ENCODE measurements around the gene ATG9B. TPM values are rescaled to one million over a fixed set of nuclear protein-coding genes. Genes with fewer than 3 reads are reported as not detected.

ATG9B gene
- total and polyA plus RNA-seq, 2 of the 13 experiments (the other 11 are each of a cell fraction or from before 2014, with no cell fraction given) = 0.24 TPM; not detected in 1

DNA sequence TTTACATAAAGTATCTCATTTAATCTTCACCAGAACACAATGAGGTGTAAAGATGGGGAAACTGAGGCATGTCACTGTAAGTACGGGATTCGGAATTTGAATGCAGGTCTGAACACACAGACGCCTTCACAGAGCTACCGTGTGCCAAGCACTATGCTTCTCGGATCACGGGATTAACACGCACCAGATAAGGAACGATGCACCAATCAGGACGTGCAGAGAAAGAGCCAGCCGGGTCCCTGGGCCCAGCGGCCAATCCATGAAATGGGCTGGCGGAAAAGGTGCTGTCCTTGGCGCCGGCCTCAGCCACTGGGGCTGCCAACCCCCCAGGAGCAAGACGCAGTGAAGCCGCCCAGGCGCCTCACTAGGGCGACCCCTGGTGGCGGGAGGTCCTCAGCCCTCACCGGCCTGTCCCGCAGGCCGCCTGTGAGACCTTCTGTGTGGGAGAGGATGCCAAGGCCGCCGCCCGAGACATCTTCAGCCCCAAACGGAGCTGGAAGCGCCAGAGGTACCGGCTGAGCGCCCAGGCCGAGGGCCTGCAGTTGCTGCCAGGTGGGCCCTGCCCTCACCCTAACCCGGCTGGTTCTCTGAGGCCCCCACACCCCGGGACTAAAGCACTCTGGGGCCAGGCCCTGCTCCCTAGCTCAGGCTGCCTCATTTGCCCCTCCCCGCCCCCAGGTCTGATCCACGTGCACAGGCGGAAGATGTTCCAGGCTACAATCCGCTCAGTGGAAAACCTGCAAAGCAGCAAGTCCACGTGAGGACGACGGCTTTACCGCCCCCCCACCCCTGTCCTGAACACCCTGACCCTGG is 15.6 kb downstream of the ATG9B start (continued):
- TF ChIP-seq, protein P1, sequence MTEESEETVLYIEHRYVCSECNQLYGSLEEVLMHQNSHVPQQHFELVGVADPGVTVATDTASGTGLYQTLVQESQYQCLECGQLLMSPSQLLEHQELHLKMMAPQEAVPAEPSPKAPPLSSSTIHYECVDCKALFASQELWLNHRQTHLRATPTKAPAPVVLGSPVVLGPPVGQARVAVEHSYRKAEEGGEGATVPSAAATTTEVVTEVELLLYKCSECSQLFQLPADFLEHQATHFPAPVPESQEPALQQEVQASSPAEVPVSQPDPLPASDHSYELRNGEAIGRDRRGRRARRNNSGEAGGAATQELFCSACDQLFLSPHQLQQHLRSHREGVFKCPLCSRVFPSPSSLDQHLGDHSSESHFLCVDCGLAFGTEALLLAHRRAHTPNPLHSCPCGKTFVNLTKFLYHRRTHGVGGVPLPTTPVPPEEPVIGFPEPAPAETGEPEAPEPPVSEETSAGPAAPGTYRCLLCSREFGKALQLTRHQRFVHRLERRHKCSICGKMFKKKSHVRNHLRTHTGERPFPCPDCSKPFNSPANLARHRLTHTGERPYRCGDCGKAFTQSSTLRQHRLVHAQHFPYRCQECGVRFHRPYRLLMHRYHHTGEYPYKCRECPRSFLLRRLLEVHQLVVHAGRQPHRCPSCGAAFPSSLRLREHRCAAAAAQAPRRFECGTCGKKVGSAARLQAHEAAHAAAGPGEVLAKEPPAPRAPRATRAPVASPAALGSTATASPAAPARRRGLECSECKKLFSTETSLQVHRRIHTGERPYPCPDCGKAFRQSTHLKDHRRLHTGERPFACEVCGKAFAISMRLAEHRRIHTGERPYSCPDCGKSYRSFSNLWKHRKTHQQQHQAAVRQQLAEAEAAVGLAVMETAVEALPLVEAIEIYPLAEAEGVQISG (CRISPR knock-in tag; IDR thresholded peaks at IDR 0.05) = peak; percentile 99
- TF ChIP-seq GABPB1 (CRISPR knock-in tag; IDR thresholded peaks at IDR 0.05) (peak; percentile 79), THRA (CRISPR knock-in tag; IDR thresholded peaks at IDR 0.05; ENCODE audit: borderline replicate concordance) (0 out of 2 replicates have a peak, but pooled peaks have one; percentile 44), ZBTB7A (CRISPR knock-in tag; IDR thresholded peaks at IDR 0.05) (0 out of 2 replicates have a peak, but pooled peaks have one; percentile 14), PITX1 (CRISPR knock-in tag; IDR thresholded peaks at IDR 0.05) (peak; percentile 34; the same call in 1 of the 2 replicates), KDM2A (CRISPR knock-in tag; IDR thresholded peaks at IDR 0.05; ENCODE audit: borderline replicate concordance, low read depth) (peak; percentile 88; the same call in 1 of the 2 replicates), MAFF (IDR thresholded peaks at IDR 0.05; ENCODE audit: low read depth, low read length) (no peak), NFYB (CRISPR knock-in tag; IDR thresholded peaks at IDR 0.05) (peak; percentile 57; the same call in 1 of the 2 replicates), MIER2 (CRISPR knock-in tag; IDR thresholded peaks at IDR 0.05) (peak; percentile 52; the same call in 1 of the 2 replicates), YEATS2 (CRISPR knock-in tag; IDR thresholded peaks at IDR 0.05; ENCODE audit: borderline replicate concordance) (0 out of 2 replicates have a peak, but pooled peaks have one; percentile 54), ZNF556 (CRISPR knock-in tag; IDR thresholded peaks at IDR 0.05; ENCODE audit: borderline replicate concordance) (0 out of 2 replicates have a peak, but pooled peaks have one; percentile 75), ZNF781 (CRISPR knock-in tag; IDR thresholded peaks at IDR 0.05; ENCODE audit: borderline replicate concordance, not compliant biosample characterization) (peak; percentile 32), ETV6 (CRISPR knock-in tag; conservative IDR thresholded peaks at IDR 0.05) (peak; percentile 39; the same call in 1 of the 2 replicates), KMT2A (CRISPR knock-in tag; IDR thresholded peaks at IDR 0.05) (peak; percentile 79), KLF6 (CRISPR knock-in tag; IDR thresholded peaks at IDR 0.05) (no peak), TMF1 (CRISPR knock-in tag; IDR thresholded peaks at IDR 0.05; ENCODE audit: low read depth) (peak; percentile 55; the same call in 1 of the 2 replicates), ZNF768 (CRISPR knock-in tag; IDR thresholded peaks at IDR 0.05) (peak; percentile 70; the same call in 1 of the 2 replicates), ZNF431 (CRISPR knock-in tag; IDR thresholded peaks at IDR 0.05; ENCODE audit: borderline replicate concordance, low read depth) (0 out of 2 replicates have a peak, but pooled peaks have one; percentile 39), PHF8 (CRISPR knock-in tag; IDR thresholded peaks at IDR 0.05) (peak; percentile 60), ZNF839 (CRISPR knock-in tag; IDR thresholded peaks at IDR 0.05; ENCODE audit: borderline replicate concordance) (no peak), TFDP1 (CRISPR knock-in tag; IDR thresholded peaks at IDR 0.05; ENCODE audit: borderline replicate concordance) (peak; percentile 61; the same call in 1 of the 2 replicates), EHMT2 (IDR thresholded peaks at IDR 0.05; ENCODE audit: borderline replicate concordance, low read depth, low read length) (no peak)
- TF ChIP-seq, protein P2, sequence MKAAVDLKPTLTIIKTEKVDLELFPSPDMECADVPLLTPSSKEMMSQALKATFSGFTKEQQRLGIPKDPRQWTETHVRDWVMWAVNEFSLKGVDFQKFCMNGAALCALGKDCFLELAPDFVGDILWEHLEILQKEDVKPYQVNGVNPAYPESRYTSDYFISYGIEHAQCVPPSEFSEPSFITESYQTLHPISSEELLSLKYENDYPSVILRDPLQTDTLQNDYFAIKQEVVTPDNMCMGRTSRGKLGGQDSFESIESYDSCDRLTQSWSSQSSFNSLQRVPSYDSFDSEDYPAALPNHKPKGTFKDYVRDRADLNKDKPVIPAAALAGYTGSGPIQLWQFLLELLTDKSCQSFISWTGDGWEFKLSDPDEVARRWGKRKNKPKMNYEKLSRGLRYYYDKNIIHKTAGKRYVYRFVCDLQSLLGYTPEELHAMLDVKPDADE (CRISPR knock-in tag; IDR thresholded peaks at IDR 0.05) = no peak
